Activated naive CD4-positive, alpha-beta T cell treated with anti-CD3 and anti-CD28 coated beads, Interleukin-2, amount 50 U/mL, for 16 hours (primary cell): ENCODE results near the gene PLEKHH1.
"Not testable (repeated sequence)": the region's sequence is repeated elsewhere in the genome, so short reads cannot be mapped to it uniquely, and the experiment has no call there.

Source experiments
- DNase-seq: peaks from one replicate; pipeline ENCODE4 v3.0.0-alpha.2; 2020

The PLEKHH1 gene

DNA sequence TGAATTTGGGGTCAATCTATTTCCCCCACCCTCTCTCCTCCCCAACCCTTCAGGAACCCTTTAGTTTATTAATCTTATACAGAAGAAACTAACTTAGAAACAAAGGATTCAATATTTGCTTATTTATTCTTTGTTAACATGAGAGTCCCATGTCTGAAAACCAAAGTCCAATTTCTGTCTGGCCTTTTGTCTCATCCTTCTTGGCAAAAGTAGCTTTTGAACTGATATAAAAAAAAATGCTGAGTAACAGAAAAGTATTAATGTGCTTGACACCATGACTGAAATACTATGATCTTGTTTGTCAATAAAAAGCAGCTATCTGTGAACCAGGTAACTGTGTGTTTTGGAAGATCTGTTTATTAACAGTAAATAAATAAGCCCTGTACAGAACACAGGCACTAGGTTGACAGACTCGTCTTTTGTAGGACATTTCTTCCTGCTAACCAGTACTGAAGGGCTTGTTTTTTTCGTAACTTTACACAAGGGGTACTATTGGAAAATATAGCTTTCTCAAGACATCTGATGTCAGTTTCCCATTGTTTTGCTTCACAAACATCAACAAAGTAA is 56.2 kb downstream of the PLEKHH1 start:
- DNase-seq: no peak

GRCh38 chr14:67593650-67594049 is 60.6 kb downstream of the PLEKHH1 start:
- not testable (repeated sequence) for DNase-seq

GRCh38 chr14:67595392-67595791 is 62.3 kb downstream of the PLEKHH1 start:
- no peak for DNase-seq

GRCh38 chr14:67599698-67600561 is 66.8 kb downstream of the PLEKHH1 start, which contains the start of gene PIGH:
Gene PIGH, minus strand, starts transcription at chr14:67600268. Its CDS starts 65 bp downstream, at chr14:67600203.
- peak; percentile 95 for DNase-seq

- DNase-seq: not testable (repeated sequence)
These were observed 67.5 kb downstream of the PLEKHH1 start for GRCh38 chr14:67600562-67600974.

DNA sequence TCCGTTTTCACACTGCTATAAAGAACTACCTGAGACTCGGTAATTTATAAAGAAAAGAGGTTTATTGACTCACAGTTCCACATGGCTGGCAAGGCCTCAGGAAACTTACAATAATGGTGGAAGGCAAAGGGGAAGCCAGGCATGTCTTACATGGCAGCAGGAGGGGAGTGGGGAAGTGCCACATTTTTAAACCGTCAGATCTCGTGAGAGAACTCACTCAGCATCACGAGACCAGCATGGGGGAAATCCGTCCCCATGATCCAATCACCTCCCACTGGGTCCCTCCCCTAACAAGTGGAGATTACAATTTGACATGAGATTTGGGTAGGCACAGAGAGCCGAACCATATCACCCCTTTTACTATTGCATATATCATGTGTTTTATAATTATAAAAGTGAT is 69.0 kb downstream of the PLEKHH1 start:
- no peak for DNase-seq

DNA sequence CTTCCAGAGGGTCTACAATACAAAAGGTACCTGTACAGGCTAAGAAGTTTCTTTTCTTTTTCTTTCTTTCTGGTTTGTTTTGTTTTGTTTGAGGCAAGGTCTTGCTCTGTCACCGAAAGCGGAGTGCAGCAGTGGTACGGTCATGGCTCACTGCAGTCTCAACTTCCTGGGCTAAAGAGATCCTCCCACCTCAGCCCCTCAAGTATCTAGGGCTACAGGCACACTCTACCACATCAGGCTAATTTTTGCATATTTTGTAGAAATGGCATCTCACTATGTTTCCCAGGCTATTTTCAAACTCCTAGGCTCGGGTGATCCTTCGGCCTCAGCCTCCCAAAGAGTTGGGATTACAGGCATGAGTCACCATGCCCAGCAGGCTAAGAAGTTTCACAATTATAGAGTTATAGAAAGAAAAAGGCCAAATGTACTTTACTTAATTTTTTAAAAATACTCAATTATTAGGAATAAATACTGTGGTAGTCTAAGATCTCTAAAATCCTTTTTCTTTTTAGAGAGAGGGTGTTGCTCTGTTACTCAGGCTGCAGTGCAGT is 70.0 kb downstream of the PLEKHH1 start:
- no peak for DNase-seq

GRCh38 chr14:67607646-67608045 is 74.6 kb downstream of the PLEKHH1 start:
- DNase-seq: no peak

GRCh38 chr14:67609642-67610310 is 76.7 kb downstream of the PLEKHH1 start:
- DNase-seq: no peak

GRCh38 chr14:67610491-67610890 is 77.4 kb downstream of the PLEKHH1 start:
- DNase-seq: no peak

GRCh38 chr14:67618617-67619063 is 85.5 kb downstream of the PLEKHH1 start:
- no peak for DNase-seq

- peak; percentile 98 for DNase-seq
These were observed 86.5 kb downstream of the PLEKHH1 start, which contains the start of gene ARG2 for GRCh38 chr14:67619446-67620216. Gene ARG2, plus strand, starts transcription at chr14:67619920. Its CDS starts 58 bp downstream, at chr14:67619978.

- DNase-seq: no peak
These were observed 87.2 kb downstream of the PLEKHH1 start for GRCh38 chr14:67620217-67620785.

GRCh38 chr14:67622675-67623074 is 89.6 kb downstream of the PLEKHH1 start:
- no peak for DNase-seq

DNA sequence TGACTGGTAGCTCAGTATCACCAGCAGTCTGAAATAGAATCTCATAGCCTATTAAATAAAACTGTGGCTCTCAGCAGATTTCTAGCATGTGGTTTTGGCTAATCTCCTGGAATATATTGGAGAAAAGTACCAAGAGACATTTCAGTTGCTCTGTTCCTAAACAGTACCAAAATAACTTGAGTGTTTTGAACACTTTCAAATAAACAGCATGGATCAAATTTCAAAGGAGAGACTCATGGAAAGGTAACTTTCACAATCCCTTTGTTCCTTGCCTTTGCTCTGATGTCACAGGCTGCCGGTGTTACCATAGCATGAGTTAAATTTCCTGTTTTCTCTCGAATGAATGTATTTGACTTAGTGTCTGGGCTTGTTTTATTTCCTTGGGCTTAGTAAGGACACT is 90.0 kb downstream of the PLEKHH1 start:
- no peak for DNase-seq

DNA sequence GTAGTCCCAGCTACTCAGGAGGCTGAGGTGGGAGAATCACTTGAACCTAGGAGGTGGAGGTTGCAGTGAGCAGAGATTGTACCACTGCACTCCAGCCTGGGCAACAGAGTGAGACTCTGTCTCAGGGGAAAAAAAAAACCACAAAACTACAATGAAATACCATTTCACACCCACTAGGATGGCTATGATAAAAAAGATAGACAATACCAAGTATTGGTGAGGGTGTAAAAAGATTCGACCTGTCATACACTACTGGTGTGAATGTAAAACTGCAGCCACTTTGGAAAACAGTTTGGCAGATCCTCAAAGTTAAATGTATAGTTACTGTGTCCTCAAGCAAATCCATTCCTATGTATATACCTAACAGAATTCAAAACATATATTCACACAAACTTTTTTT is 93.0 kb downstream of the PLEKHH1 start:
- DNase-seq: not testable (repeated sequence)

DNA sequence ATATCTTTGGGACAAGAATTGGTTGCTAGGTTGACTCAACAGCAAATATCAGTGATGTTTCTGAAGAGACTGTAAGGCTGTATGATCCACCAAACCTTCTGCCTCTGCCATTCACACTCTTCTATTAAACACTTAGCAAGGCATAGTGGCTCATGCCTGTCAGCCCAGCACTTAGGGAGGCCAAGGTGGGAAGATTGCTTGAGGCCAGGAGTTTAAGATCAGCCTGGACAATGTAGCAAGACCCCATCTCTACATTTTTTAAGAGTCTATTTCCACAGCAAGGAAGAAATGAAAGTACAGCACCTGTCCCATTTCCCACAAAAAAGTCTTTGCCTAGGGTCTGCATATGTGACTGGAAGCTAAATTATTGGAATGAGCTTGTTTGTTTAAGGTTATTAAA is 94.4 kb downstream of the PLEKHH1 start:
- DNase-seq: no peak

- no peak for DNase-seq
These were observed 97.1 kb downstream of the PLEKHH1 start for GRCh38 chr14:67630186-67630585.

- no peak for DNase-seq
These were observed 97.8 kb downstream of the PLEKHH1 start for GRCh38 chr14:67630938-67631337.

GRCh38 chr14:67633451-67634147 is 100.5 kb downstream of the PLEKHH1 start:
- DNase-seq: no peak

- DNase-seq: no peak
These were observed 103.3 kb downstream of the PLEKHH1 start for GRCh38 chr14:67636361-67636919.
